ENCODE results near the gene GPR107. TPM values are rescaled to one million over a fixed set of nuclear protein-coding genes. Genes with fewer than 3 reads are reported as not detected.

Gene GPR107
- total RNA-seq, 5 donors from 2014 or later (not counting 1 experiment from before 2014, with no cell fraction given), result 21.3 to 29.1 (median 22.1) TPM

GRCh38 chr9:130101915-130102314, 48.2 kb downstream of the GPR107 start:
- CTCF ChIA-PET, result no interaction called here
- no peak overlapping the region for H3K4me3 Mint-ChIP-seq
- no peak overlapping the region for H3K4me3 ChIP-seq (ENCODE audit: control insufficient read depth in 1 of 2, extremely low read depth in 1 of 2, low read length in 1 of 2)
- H3K36me3 Mint-ChIP-seq, result peaks cover 44% of the 10 kb centered on the region
- H3K4me1 ChIP-seq (ENCODE audit: control insufficient read depth in 1 of 2, extremely low read depth in 1 of 2, insufficient read depth in 2 of 2, low read length in 2 of 2), result peaks cover 0 to 1% of the 10 kb centered on the region in 2 experiments
- H3K27me3 Mint-ChIP-seq, result no peaks in the 10 kb centered on the region
- H3K9me3 ChIP-seq, result no peaks in the 10 kb centered on the region
- H3K36me3 ChIP-seq (ENCODE audit: control insufficient read depth in 2 of 2, extremely low read depth in 1 of 2, insufficient read depth in 1 of 2, low read length in 1 of 2), result peaks cover 12 to 70% of the 10 kb centered on the region in 2 donors
- POLR2A ChIA-PET, result interaction anchor here in 1 of 2 donors (0.7 kb wide), 1 partner anchor 54 kb away, joined by 4 read pairs; no protein-coding TSS in a partner anchor
- ATAC-seq (replicated peaks in 1 of 4) (no peak), DNase-seq (no peak)
- peaks cover 2 to 9% (median 5%) of the 10 kb centered on the region in 3 donors for H3K4me1 Mint-ChIP-seq
- 97% methylated on average over 7 of the region's 9 CpGs for WGBS (ENCODE audit: insufficient coverage)
- H3K27ac Mint-ChIP-seq, result no peak overlapping the region
- H3K27me3 ChIP-seq (replicated peaks in 1 of 2; ENCODE audit: control insufficient read depth in 2 of 2, extremely low read depth in 1 of 2, insufficient read depth in 2 of 2, low read length in 1 of 2), result no peaks in the 10 kb centered on the region
- H3K27ac ChIP-seq (ENCODE audit: low read length), result no peak overlapping the region
- H3K9me3 Mint-ChIP-seq, result no peaks in the 10 kb centered on the region

- Mint-ChIP-seq H3K36me3 (peaks cover 52% of the 10 kb centered on the region), H3K27me3 (no peaks in the 10 kb centered on the region), H3K9me3 (no peaks in the 10 kb centered on the region), H3K4me3 (no peak overlapping the region), H3K27ac (no peak overlapping the region), H3K4me1 (peaks cover 10 to 15% (median 15%) of the 10 kb centered on the region in 3 donors)
- no peak overlapping the region for H3K27ac ChIP-seq (ENCODE audit: low read length)
- 93% methylated on average over 3 of the region's 4 CpGs for WGBS (ENCODE audit: insufficient coverage)
- CTCF ChIA-PET, result interaction anchor here in 1 of 2 donors (0.6 to 1.6 kb wide), 3 partner anchors 12 to 136 kb away, joined by 3 to 4 read pairs (median 3); no protein-coding TSS in a partner anchor
- no peak for ATAC-seq (replicated peaks in 1 of 4)
- no peak for DNase-seq
- H3K4me1 ChIP-seq (ENCODE audit: control insufficient read depth in 1 of 2, extremely low read depth in 1 of 2, insufficient read depth in 2 of 2, low read length in 2 of 2), result peaks cover 0 to 9% of the 10 kb centered on the region in 2 experiments
- POLR2A ChIA-PET, result interaction anchor here in 1 of 2 donors (0.6 kb wide), 1 partner anchor 154 kb away, joined by 10 read pairs; no protein-coding TSS in a partner anchor
- no peak overlapping the region for H3K4me3 ChIP-seq (ENCODE audit: control insufficient read depth in 1 of 2, extremely low read depth in 1 of 2, low read length in 1 of 2)
- no peaks in the 10 kb centered on the region for H3K27me3 ChIP-seq (replicated peaks in 1 of 2; ENCODE audit: control insufficient read depth in 2 of 2, extremely low read depth in 1 of 2, insufficient read depth in 2 of 2, low read length in 1 of 2)
- no peaks in the 10 kb centered on the region for H3K9me3 ChIP-seq
- peaks cover 8 to 69% of the 10 kb centered on the region in 2 donors for H3K36me3 ChIP-seq (ENCODE audit: control insufficient read depth in 2 of 2, extremely low read depth in 1 of 2, insufficient read depth in 1 of 2, low read length in 1 of 2)
Measured at GRCh38 chr9:130104491-130105193, 50.9 kb downstream of the GPR107 start.

- Mint-ChIP-seq H3K4me3 (no peak overlapping the region), H3K4me1 (peaks cover 15 to 22% (median 18%) of the 10 kb centered on the region in 3 donors), H3K27ac (peak overlapping the region; percentile 48 to 74), H3K27me3 (no peaks in the 10 kb centered on the region), H3K9me3 (no peaks in the 10 kb centered on the region), H3K36me3 (peaks cover 45% of the 10 kb centered on the region)
- ChIA-PET POLR2A (interaction anchor here in 1 of 2 donors (0.6 kb wide), 1 partner anchor 143 kb away, joined by 3 read pairs; no protein-coding TSS in a partner anchor), CTCF (interaction anchor here (1.2 to 3.6 kb wide), 7 partner anchors 22 to 235 kb away, joined by 3 to 17 read pairs (median 6); no protein-coding TSS in a partner anchor)
- Histone ChIP-seq H3K36me3 (ENCODE audit: control insufficient read depth in 2 of 2, extremely low read depth in 1 of 2, insufficient read depth in 1 of 2, low read length in 1 of 2) (peaks cover 3 to 61% of the 10 kb centered on the region in 2 donors), H3K9me3 (no peaks in the 10 kb centered on the region), H3K4me1 (ENCODE audit: control insufficient read depth in 1 of 2, extremely low read depth in 1 of 2, insufficient read depth in 2 of 2, low read length in 2 of 2) (peaks cover 0 to 12% of the 10 kb centered on the region in 2 experiments), H3K27me3 (replicated peaks in 1 of 2; ENCODE audit: control insufficient read depth in 2 of 2, extremely low read depth in 1 of 2, insufficient read depth in 2 of 2, low read length in 1 of 2) (no peaks in the 10 kb centered on the region), H3K4me3 (ENCODE audit: control insufficient read depth in 1 of 2, extremely low read depth in 1 of 2, low read length in 1 of 2) (no peak overlapping the region), H3K27ac (ENCODE audit: low read length) (no peak overlapping the region)
- ATAC-seq (replicated peaks in 1 of 4) (peak in 3 of 4 experiments; percentile 14 to 50 (median 22)), DNase-seq (no peak)
- 100% methylated on average over 2 of the region's 2 CpGs for WGBS (ENCODE audit: insufficient coverage)
Measured at GRCh38 chr9:130106860-130107233, 53.1 kb downstream of the GPR107 start.

DNA sequence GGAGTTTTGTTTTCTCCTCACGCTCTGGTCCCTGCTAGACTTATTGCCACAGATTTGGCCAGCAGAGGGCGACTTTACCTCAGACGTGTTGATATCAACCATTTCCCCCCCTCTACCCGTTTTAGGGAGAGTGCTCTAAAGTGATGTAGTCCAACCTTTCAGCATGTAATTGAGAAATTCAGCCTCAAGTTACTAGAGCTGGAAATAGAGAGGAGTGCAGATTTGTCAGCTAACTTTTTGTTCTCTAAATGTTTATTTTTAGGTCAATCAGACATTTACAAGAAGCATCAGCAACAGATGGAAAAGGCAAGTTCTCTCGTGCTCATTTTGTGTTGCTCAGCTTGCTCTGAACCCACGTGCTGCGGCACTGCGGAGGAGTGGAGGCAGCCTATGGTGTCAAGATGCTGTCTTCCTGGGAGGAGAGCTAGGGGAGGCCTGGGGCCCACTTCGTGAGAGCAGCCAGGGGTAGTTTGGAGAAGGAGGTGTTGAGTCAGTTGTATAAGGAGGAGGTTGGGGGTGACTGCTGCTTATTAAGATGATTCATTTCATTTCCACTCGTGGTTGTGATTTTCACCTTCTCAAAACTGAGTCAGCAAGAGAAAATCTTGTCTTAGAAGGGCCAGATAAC, 53.6 kb downstream of the GPR107 start:
- H3K4me3 ChIP-seq (ENCODE audit: control insufficient read depth in 1 of 2, extremely low read depth in 1 of 2, low read length in 1 of 2), result no peak overlapping the region
- H3K27ac ChIP-seq (ENCODE audit: low read length), result no peak overlapping the region
- H3K4me1 ChIP-seq (ENCODE audit: control insufficient read depth in 1 of 2, extremely low read depth in 1 of 2, insufficient read depth in 2 of 2, low read length in 2 of 2), result peaks cover 0 to 17% of the 10 kb centered on the region in 2 experiments
- H3K27me3 ChIP-seq (replicated peaks in 1 of 2; ENCODE audit: control insufficient read depth in 2 of 2, extremely low read depth in 1 of 2, insufficient read depth in 2 of 2, low read length in 1 of 2), result no peaks in the 10 kb centered on the region
- peak; percentile 56 to 93 (median 82) for DNase-seq
- no peak overlapping the region for H3K4me3 Mint-ChIP-seq
- no peaks in the 10 kb centered on the region for H3K9me3 Mint-ChIP-seq
- peak overlapping the region; percentile 48 to 74 for H3K27ac Mint-ChIP-seq
- no peaks in the 10 kb centered on the region for H3K27me3 Mint-ChIP-seq
- ChIA-PET POLR2A (interaction anchor here in 1 of 2 donors (0.6 kb wide), 1 partner anchor 143 kb away, joined by 3 read pairs; no protein-coding TSS in a partner anchor), CTCF (interaction anchor here (0.6 to 3.6 kb wide), 9 partner anchors 10 to 235 kb away, joined by 3 to 17 read pairs (median 6); no protein-coding TSS in a partner anchor)
- peaks cover 5 to 58% of the 10 kb centered on the region in 2 donors for H3K36me3 ChIP-seq (ENCODE audit: control insufficient read depth in 2 of 2, extremely low read depth in 1 of 2, insufficient read depth in 1 of 2, low read length in 1 of 2)
- peak; percentile 78 to 92 (median 90) for ATAC-seq (replicated peaks in 1 of 4)
- H3K36me3 Mint-ChIP-seq, result peaks cover 47% of the 10 kb centered on the region
- no peaks in the 10 kb centered on the region for H3K9me3 ChIP-seq
- WGBS (ENCODE audit: insufficient coverage), result 63% methylated on average over 5 of the region's 10 CpGs
- H3K4me1 Mint-ChIP-seq, result peaks cover 15 to 22% (median 18%) of the 10 kb centered on the region in 3 donors

- POLR2A ChIA-PET, result interaction anchor here in 1 of 2 donors (0.5 kb wide), 1 partner anchor 1041 kb away, joined by 3 read pairs; no protein-coding TSS in a partner anchor
- CTCF ChIA-PET, result interaction anchor here (0.6 to 3.6 kb wide), 8 partner anchors 9 to 234 kb away, joined by 3 to 17 read pairs (median 5); no protein-coding TSS in a partner anchor
- Mint-ChIP-seq H3K36me3 (peaks cover 47% of the 10 kb centered on the region), H3K4me3 (no peak overlapping the region), H3K9me3 (no peaks in the 10 kb centered on the region), H3K27me3 (no peaks in the 10 kb centered on the region), H3K27ac (peak overlapping the region in 1 of 2 donors; percentile 74), H3K4me1 (peaks cover 15 to 22% (median 18%) of the 10 kb centered on the region in 3 donors)
- no peak overlapping the region for H3K27ac ChIP-seq (ENCODE audit: low read length)
- WGBS (ENCODE audit: insufficient coverage), result no CpG with 5 or more reads among the region's 2 CpGs
- peaks cover 0 to 22% of the 10 kb centered on the region in 2 experiments for H3K4me1 ChIP-seq (ENCODE audit: control insufficient read depth in 1 of 2, extremely low read depth in 1 of 2, insufficient read depth in 2 of 2, low read length in 2 of 2)
- H3K27me3 ChIP-seq (replicated peaks in 1 of 2; ENCODE audit: control insufficient read depth in 2 of 2, extremely low read depth in 1 of 2, insufficient read depth in 2 of 2, low read length in 1 of 2), result no peaks in the 10 kb centered on the region
- DNase-seq, result no peak
- H3K4me3 ChIP-seq (ENCODE audit: control insufficient read depth in 1 of 2, extremely low read depth in 1 of 2, low read length in 1 of 2), result no peak overlapping the region
- H3K36me3 ChIP-seq (ENCODE audit: control insufficient read depth in 2 of 2, extremely low read depth in 1 of 2, insufficient read depth in 1 of 2, low read length in 1 of 2), result peaks cover 11 to 53% of the 10 kb centered on the region in 2 donors
- no peak for ATAC-seq (replicated peaks in 1 of 4)
- no peaks in the 10 kb centered on the region for H3K9me3 ChIP-seq
Measured at GRCh38 chr9:130107955-130108354, 54.2 kb downstream of the GPR107 start.

- Histone ChIP-seq H3K4me1 (ENCODE audit: control insufficient read depth in 1 of 2, extremely low read depth in 1 of 2, insufficient read depth in 2 of 2, low read length in 2 of 2) (peaks cover 0 to 22% of the 10 kb centered on the region in 2 experiments), H3K9me3 (no peaks in the 10 kb centered on the region), H3K27ac (ENCODE audit: low read length) (no peak overlapping the region), H3K4me3 (ENCODE audit: control insufficient read depth in 1 of 2, extremely low read depth in 1 of 2, low read length in 1 of 2) (no peak overlapping the region), H3K27me3 (replicated peaks in 1 of 2; ENCODE audit: control insufficient read depth in 2 of 2, extremely low read depth in 1 of 2, insufficient read depth in 2 of 2, low read length in 1 of 2) (no peaks in the 10 kb centered on the region), H3K36me3 (ENCODE audit: control insufficient read depth in 2 of 2, extremely low read depth in 1 of 2, insufficient read depth in 1 of 2, low read length in 1 of 2) (peaks cover 8 to 36% of the 10 kb centered on the region in 2 donors)
- ChIA-PET POLR2A (no interaction called here), CTCF (interaction anchor here in 1 of 2 donors (0.7 kb wide), 1 partner anchor 71 kb away, joined by 4 read pairs; no protein-coding TSS in a partner anchor)
- peaks cover 15 to 22% (median 18%) of the 10 kb centered on the region in 3 donors for H3K4me1 Mint-ChIP-seq
- H3K36me3 Mint-ChIP-seq, result peaks cover 39% of the 10 kb centered on the region
- H3K4me3 Mint-ChIP-seq, result no peak overlapping the region
- no peaks in the 10 kb centered on the region for H3K9me3 Mint-ChIP-seq
- H3K27me3 Mint-ChIP-seq, result no peaks in the 10 kb centered on the region
- no peak overlapping the region for H3K27ac Mint-ChIP-seq
- DNase-seq, result peak in 1 of 35 experiments; percentile 46
- WGBS (ENCODE audit: insufficient coverage), result 77% methylated on average over 4 of the region's 5 CpGs
- peak in 1 of 4 experiments; percentile 46 for ATAC-seq (replicated peaks in 1 of 4)
Measured at GRCh38 chr9:130110166-130110565, 56.5 kb downstream of the GPR107 start.
